RWPE1 (cell line): Measurements from ENCODE around the gene ST7.

Experiments
- CTCF ChIA-PET: fragments of 350-600 bp; sonication (Branson Sonifier 250); formaldehyde crosslinking; extraction: SDS; loops from one replicate; lab custom pipeline; 2021; lab: Yijun Ruan, JAX
- POLR2A ChIA-PET: fragments of 400-600 bp; formaldehyde crosslinking; extraction: SDS; loops from one replicate; lab custom pipeline; 2020; ENCODE audit warnings: antibody characterized with exemption; ENCODE audit not compliant: low non-redundant PET; lab: Yijun Ruan, JAX
- DNase-seq: peaks from one replicate; pipeline ENCODE4 v3.0.0; 2012; ENCODE audit warnings: low spot score
- H3K27ac ChIP-seq: fragments of 450-650 bp; 2 replicates; pipeline ENCODE4 v1.5.1; 2017
- CTCF ChIP-seq: fragments of 450-650 bp; conservative IDR thresholded peaks from 2 replicates; pipeline ENCODE4 v1.5.1; 2017; ENCODE audit warnings: low read depth, mild to moderate bottlenecking

ST7 gene

GRCh38 chr7:116920359-116920758 is 32.9 kb upstream of the ST7 start:
- no peak for TF ChIP-seq CTCF
- ChIA-PET POLR2A (no interaction called here), CTCF (interaction anchor here (1.0 kb wide), 1 partner anchor 10 kb away, joined by 5 read pairs; no protein-coding TSS in a partner anchor)

GRCh38 chr7:116922545-116922944 is 30.8 kb upstream of the ST7 start:
- CTCF ChIA-PET, result no interaction called here

More at GRCh38 chr7:116920359-116920758, 32.9 kb upstream of the ST7 start:
- H3K27ac ChIP-seq, result no peak overlapping the region
- no peak for DNase-seq

GRCh38 chr7:116924741-116925140 is 28.6 kb upstream of the ST7 start:
- TF ChIP-seq CTCF, result no peak
- ChIA-PET CTCF (no interaction called here), POLR2A (no interaction called here)
- no peak overlapping the region for H3K27ac ChIP-seq
- DNase-seq, result no peak

More at GRCh38 chr7:116922545-116922944, 30.8 kb upstream of the ST7 start:
- POLR2A ChIA-PET, result no interaction called here
- TF ChIP-seq CTCF, result no peak
- no peak for DNase-seq
- H3K27ac ChIP-seq, result no peak overlapping the region

GRCh38 chr7:116929021-116929420 is 24.3 kb upstream of the ST7 start:
- H3K27ac ChIP-seq, result no peak overlapping the region
- no peak for DNase-seq
- CTCF ChIA-PET, result no interaction called here
- POLR2A ChIA-PET, result no interaction called here
- TF ChIP-seq CTCF, result no peak

GRCh38 chr7:116929914-116930913 is 23.1 kb upstream of the ST7 start:
- H3K27ac ChIP-seq, result no peak overlapping the region
- ChIA-PET POLR2A (no interaction called here), CTCF (interaction anchor here (0.5 to 1.4 kb wide), 13 partner anchors 10 to 542 kb away, joined by 3 to 5 read pairs (median 4); no protein-coding TSS in a partner anchor)
- peak; percentile 78 for DNase-seq
- TF ChIP-seq CTCF, result peak; percentile 97

- CTCF ChIA-PET, result no interaction called here
- no peak for TF ChIP-seq CTCF
- POLR2A ChIA-PET, result no interaction called here
- no peak for DNase-seq
- no peak overlapping the region for H3K27ac ChIP-seq
Observed at GRCh38 chr7:116932566-116932965, 20.7 kb upstream of the ST7 start.
